ENCODE data around the gene PDE2A.
A peak's percentile ranks its signal among the peaks of the same experiment; 100 is the strongest.

PDE2A gene

GRCh38 chr11:72669527-72669926, 4.7 kb downstream of the PDE2A start:
- no peak overlapping the region for H3K27ac ChIP-seq (ENCODE audit: low read length)
- TF ChIP-seq CTCF (IDR thresholded peaks at IDR 0.05; ENCODE audit: borderline replicate concordance, extremely low read depth, low read length, poor library complexity, severe bottlenecking) (no peak), EZH2 (IDR thresholded peaks at IDR 0.05; ENCODE audit: borderline replicate concordance, low read depth, low read length, severe bottlenecking) (no peak)
- peaks cover 8% of the 10 kb centered on the region for H3K9me3 ChIP-seq (ENCODE audit: insufficient read depth, low read length, severe bottlenecking)

GRCh38 chr11:72668629-72669347, 5.4 kb downstream of the PDE2A start:
- DNase-seq, result peak; percentile 22

More at GRCh38 chr11:72669527-72669926, 4.7 kb downstream of the PDE2A start:
- H3K36me3 ChIP-seq (ENCODE audit: insufficient read depth, low read length), result no peaks in the 10 kb centered on the region
- H3K9ac ChIP-seq (ENCODE audit: low read depth, low read length), result no peak overlapping the region
- no peaks in the 10 kb centered on the region for H3K79me2 ChIP-seq (ENCODE audit: insufficient read depth, low read length)
- no peak for ATAC-seq (ENCODE audit: insufficient read depth, low read depth)
- no peak overlapping the region for H3K4me2 ChIP-seq (ENCODE audit: insufficient read depth, low read length)
- peaks cover 23% of the 10 kb centered on the region for H3K27me3 ChIP-seq (ENCODE audit: insufficient read depth, low read length, poor library complexity)
- DNase-seq, result no peak
- no peak overlapping the region for H3K4me3 ChIP-seq (ENCODE audit: low read depth in 1 of 2, low read length in 2 of 2)
- no peaks in the 10 kb centered on the region for H3K4me1 ChIP-seq (ENCODE audit: insufficient read depth, low read length)
- no peak overlapping the region for H2AFZ ChIP-seq (ENCODE audit: low read depth, low read length)
- H4K20me1 ChIP-seq (ENCODE audit: insufficient read depth, low read length), result peaks cover 6% of the 10 kb centered on the region; the same call in 1 of the 2 replicates

GRCh38 chr11:72665911-72666472, 8.2 kb downstream of the PDE2A start:
- Histone ChIP-seq H3K27ac (ENCODE audit: low read length) (no peak overlapping the region), H3K27me3 (ENCODE audit: insufficient read depth, low read length, poor library complexity) (peaks cover 37% of the 10 kb centered on the region), H3K4me2 (ENCODE audit: insufficient read depth, low read length) (no peak overlapping the region), H4K20me1 (ENCODE audit: insufficient read depth, low read length) (no peaks in the 10 kb centered on the region; the same call in 1 of the 2 replicates), H3K9me3 (ENCODE audit: insufficient read depth, low read length, severe bottlenecking) (peaks cover 8% of the 10 kb centered on the region), H3K9ac (ENCODE audit: low read depth, low read length) (no peak overlapping the region), H3K79me2 (ENCODE audit: insufficient read depth, low read length) (no peaks in the 10 kb centered on the region), H2AFZ (ENCODE audit: low read depth, low read length) (no peak overlapping the region), H3K36me3 (ENCODE audit: insufficient read depth, low read length) (no peaks in the 10 kb centered on the region), H3K4me3 (ENCODE audit: low read depth in 1 of 2, low read length in 2 of 2) (no peak overlapping the region), H3K4me1 (ENCODE audit: insufficient read depth, low read length) (no peaks in the 10 kb centered on the region)
- no peak for DNase-seq
- ATAC-seq (ENCODE audit: insufficient read depth, low read depth), result no peak
- TF ChIP-seq EZH2 (IDR thresholded peaks at IDR 0.05; ENCODE audit: borderline replicate concordance, low read depth, low read length, severe bottlenecking) (no peak), CTCF (IDR thresholded peaks at IDR 0.05; ENCODE audit: borderline replicate concordance, extremely low read depth, low read length, poor library complexity, severe bottlenecking) (no peak)

More at GRCh38 chr11:72668629-72669347, 5.4 kb downstream of the PDE2A start:
- peak; percentile 66; the same call in 2 of the 3 replicates for ATAC-seq (ENCODE audit: insufficient read depth, low read depth)
- H3K9me3 ChIP-seq (ENCODE audit: insufficient read depth, low read length, severe bottlenecking), result peaks cover 8% of the 10 kb centered on the region
- H3K27me3 ChIP-seq (ENCODE audit: insufficient read depth, low read length, poor library complexity), result peaks cover 24% of the 10 kb centered on the region
- peaks cover 6% of the 10 kb centered on the region; the same call in 1 of the 2 replicates for H4K20me1 ChIP-seq (ENCODE audit: insufficient read depth, low read length)
- H3K4me2 ChIP-seq (ENCODE audit: insufficient read depth, low read length), result no peak overlapping the region
- H3K79me2 ChIP-seq (ENCODE audit: insufficient read depth, low read length), result no peaks in the 10 kb centered on the region
- no peak overlapping the region for H3K9ac ChIP-seq (ENCODE audit: low read depth, low read length)
- H3K4me3 ChIP-seq (ENCODE audit: low read depth in 1 of 2, low read length in 2 of 2), result no peak overlapping the region
- H3K4me1 ChIP-seq (ENCODE audit: insufficient read depth, low read length), result no peaks in the 10 kb centered on the region
- no peak overlapping the region for H3K27ac ChIP-seq (ENCODE audit: low read length)
- TF ChIP-seq EZH2 (IDR thresholded peaks at IDR 0.05; ENCODE audit: borderline replicate concordance, low read depth, low read length, severe bottlenecking) (no peak), CTCF (IDR thresholded peaks at IDR 0.05; ENCODE audit: borderline replicate concordance, extremely low read depth, low read length, poor library complexity, severe bottlenecking) (no peak)
- no peaks in the 10 kb centered on the region for H3K36me3 ChIP-seq (ENCODE audit: insufficient read depth, low read length)
- no peak overlapping the region for H2AFZ ChIP-seq (ENCODE audit: low read depth, low read length)
